PC-9 (cell line): Measurements from ENCODE around the gene MYBPC2. TPM values are rescaled to one million over a fixed set of nuclear protein-coding genes. Genes with fewer than 3 reads are reported as not detected.

Experiments
- BruUV-seq: library from RNA; stranded (reverse); fragments of 400-500 nt; replicated peaks from 2 replicates; lab custom pipeline; 2021; lab: Mats Ljungman, UMichigan
- CTCF ChIA-PET: fragments of 300-600 bp; sonication (Branson Sonifier 250); formaldehyde crosslinking; loops from one replicate; lab custom pipeline; 2022; ENCODE audit warnings: antibody characterized with exemption; lab: Charles Lee
- POLR2A ChIA-PET: fragments of 300-600 bp; sonication (Branson Sonifier 250); formaldehyde crosslinking; loops from one replicate; lab custom pipeline; 2022; ENCODE audit warnings: antibody characterized with exemption; ENCODE audit not compliant: unreplicated experiment; lab: Charles Lee
- DNase-seq, 2 experiments: peaks; one replicate each; pipeline versions ENCODE4 v3.0.0 to v3.0.0-alpha.2; 2015 to 2022; ENCODE audit warnings: mixed read lengths in 1 of 2
- H2AFZ ChIP-seq: fragments of 200-600 bp; sonication (generic); 2 replicates; pipeline ENCODE4 v1.8.1; 2017; ENCODE audit warnings: antibody characterized with exemption
- H3F3A ChIP-seq: fragments of 200-600 bp; sonication (generic); 2 replicates; pipeline ENCODE4 v1.8.1; 2017; ENCODE audit warnings: antibody characterized with exemption, mild to moderate bottlenecking, low read depth; ENCODE audit not compliant: insufficient read depth
- H3K27ac ChIP-seq: fragments of 200-600 bp; sonication (generic); 2 replicates; pipeline ENCODE4 v1.6.1; 2016; ENCODE audit warnings: mixed run types
- H3K27me3 ChIP-seq: fragments of 200-600 bp; sonication (generic); 2 replicates; pipeline ENCODE4 v1.6.1; 2016; ENCODE audit warnings: low read depth, mixed run types; ENCODE audit not compliant: insufficient read depth
- H3K36me3 ChIP-seq: fragments of 200-600 bp; sonication (generic); 2 replicates; pipeline ENCODE4 v1.6.1; 2016; ENCODE audit warnings: low read depth, mixed run types
- H3K4me1 ChIP-seq: fragments of 200-600 bp; sonication (generic); replicated peaks from 2 replicates; pipeline ENCODE4 v1.6.1; 2016; ENCODE audit warnings: mixed run types; ENCODE audit not compliant: insufficient read depth
- H3K4me2 ChIP-seq: fragments of 200-600 bp; sonication (generic); 2 replicates; pipeline ENCODE4 v1.6.1; 2017; ENCODE audit warnings: mixed run types
- H3K4me3 ChIP-seq: fragments of 200-600 bp; sonication (generic); 2 replicates; pipeline ENCODE4 v1.6.1; 2016; ENCODE audit warnings: mixed run types
- H3K79me2 ChIP-seq: fragments of 200-600 bp; sonication (generic); 2 replicates; pipeline ENCODE4 v1.6.1; 2017; ENCODE audit warnings: low read depth, mixed run types
- H3K9me2 ChIP-seq: fragments of 200-600 bp; sonication (generic); 2 replicates; pipeline ENCODE4 v1.8.1; 2017; ENCODE audit warnings: mild to moderate bottlenecking; ENCODE audit not compliant: insufficient read depth
- H3K9me3 ChIP-seq: fragments of 200-600 bp; sonication (generic); 2 replicates; pipeline ENCODE4 v1.8.1; 2016; ENCODE audit warnings: low read depth; ENCODE audit not compliant: insufficient read depth
- H4K20me1 ChIP-seq: fragments of 200-600 bp; sonication (generic); 2 replicates; pipeline ENCODE4 v1.8.1; 2017; ENCODE audit not compliant: insufficient read depth
- EZH2 ChIP-seq: fragments of 200-600 bp; sonication (generic); IDR thresholded peaks from 2 replicates; pipeline ENCODE4 v1.8.0; 2017; ENCODE audit warnings: antibody characterized with exemption, low read depth
- intact Hi-C: fragments of 100-400 bp; cut with micrococcal nuclease; formaldehyde crosslinking; loops from one replicate; pipeline ENCODE4 v1.10.0; 2022; ENCODE audit not compliant: unreplicated experiment
- total RNA-seq: library from RNA; stranded (reverse); gene quantifications from 2 replicates; pipeline ENCODE4 v1.2.3, GENCODE V29; 2021
- TF ChIP-seq, protein P1 (sequence below): fragments of 200-600 bp; sonication (generic); conservative IDR thresholded peaks from 2 replicates; pipeline ENCODE4 v1.6.1; 2017; ENCODE audit warnings: mixed run types, antibody characterized with exemption, mild to moderate bottlenecking, moderate library complexity

The MYBPC2 gene
- total RNA-seq, 1 experiment from 2014 or later, result not detected

DNA sequence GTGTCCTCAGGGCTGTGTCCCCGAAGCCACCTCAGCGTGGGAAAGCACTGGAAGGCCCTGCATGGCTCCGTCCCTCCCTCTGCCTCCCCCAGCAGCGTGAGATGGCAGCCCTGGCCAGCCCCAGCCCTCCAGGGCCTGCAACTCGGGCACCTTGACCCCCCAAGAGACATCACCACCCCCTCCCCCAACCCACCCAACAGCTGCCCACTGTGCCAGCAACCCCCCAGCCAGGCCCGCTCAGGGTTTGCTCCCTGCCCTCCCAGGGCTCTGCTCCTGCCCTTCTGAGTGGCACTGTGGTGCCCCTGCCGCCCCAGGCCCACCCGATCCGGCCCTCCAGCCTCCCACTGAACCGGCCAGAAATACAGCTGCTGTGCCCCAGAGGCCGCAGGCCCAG, 82.5 kb downstream of the MYBPC2 start:
- Histone ChIP-seq H3F3A (no peaks in the 10 kb centered on the region), H3K27ac (no peak overlapping the region), H3K4me3 (no peak overlapping the region), H3K79me2 (no peaks in the 10 kb centered on the region), H3K27me3 (no peaks in the 10 kb centered on the region), H3K9me2 (no peaks in the 10 kb centered on the region), H3K36me3 (no peaks in the 10 kb centered on the region), H2AFZ (no peak overlapping the region), H4K20me1 (no peaks in the 10 kb centered on the region), H3K4me1 (peaks cover 6% of the 10 kb centered on the region), H3K9me3 (no peaks in the 10 kb centered on the region; the same call in 1 of the 2 replicates), H3K4me2 (no peak overlapping the region)
- no peak for TF ChIP-seq EZH2
- TF ChIP-seq, protein P1, sequence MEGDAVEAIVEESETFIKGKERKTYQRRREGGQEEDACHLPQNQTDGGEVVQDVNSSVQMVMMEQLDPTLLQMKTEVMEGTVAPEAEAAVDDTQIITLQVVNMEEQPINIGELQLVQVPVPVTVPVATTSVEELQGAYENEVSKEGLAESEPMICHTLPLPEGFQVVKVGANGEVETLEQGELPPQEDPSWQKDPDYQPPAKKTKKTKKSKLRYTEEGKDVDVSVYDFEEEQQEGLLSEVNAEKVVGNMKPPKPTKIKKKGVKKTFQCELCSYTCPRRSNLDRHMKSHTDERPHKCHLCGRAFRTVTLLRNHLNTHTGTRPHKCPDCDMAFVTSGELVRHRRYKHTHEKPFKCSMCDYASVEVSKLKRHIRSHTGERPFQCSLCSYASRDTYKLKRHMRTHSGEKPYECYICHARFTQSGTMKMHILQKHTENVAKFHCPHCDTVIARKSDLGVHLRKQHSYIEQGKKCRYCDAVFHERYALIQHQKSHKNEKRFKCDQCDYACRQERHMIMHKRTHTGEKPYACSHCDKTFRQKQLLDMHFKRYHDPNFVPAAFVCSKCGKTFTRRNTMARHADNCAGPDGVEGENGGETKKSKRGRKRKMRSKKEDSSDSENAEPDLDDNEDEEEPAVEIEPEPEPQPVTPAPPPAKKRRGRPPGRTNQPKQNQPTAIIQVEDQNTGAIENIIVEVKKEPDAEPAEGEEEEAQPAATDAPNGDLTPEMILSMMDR, result no peak
- no peak for DNase-seq
- ChIA-PET CTCF (no interaction called here), POLR2A (no interaction called here)
- intact Hi-C loops, result no loop called here
- no TSS peak for BruUV-seq

Other genes with a start within 250 kb of the MYBPC2 start
- 115 and 169 TPM in 2 replicates for gene MYH14, start 229.3 kb upstream of the MYBPC2 start, total RNA-seq
- gene KCNC3, start 103.5 kb upstream of the MYBPC2 start, total RNA-seq, result 9.0 and 9.4 TPM in 2 replicates
- 1.7 and 1.8 TPM in 2 replicates for gene NAPSA, start 67.3 kb upstream of the MYBPC2 start, total RNA-seq
- gene NR1H2, start 56.4 kb upstream of the MYBPC2 start, total RNA-seq, result 77.5 and 81.7 TPM in 2 replicates
- gene POLD1, start 48.5 kb upstream of the MYBPC2 start, total RNA-seq, result 91.2 and 101 TPM in 2 replicates
- gene SPIB, start 14.0 kb upstream of the MYBPC2 start, total RNA-seq, result 0.83 TPM in 1 of 2 replicates, not detected in the other
- gene EMC10, start 43.6 kb downstream of the MYBPC2 start, total RNA-seq, result 118 and 121 TPM in 2 replicates
- 3.7 and 7.3 TPM in 2 replicates for gene GARIN5A, start 44.0 kb downstream of the MYBPC2 start, total RNA-seq
- gene JOSD2, start 78.3 kb downstream of the MYBPC2 start, total RNA-seq, result 44.3 and 56.0 TPM in 2 replicates
- not detected in 2 replicates for gene ASPDH, start 81.0 kb downstream of the MYBPC2 start, total RNA-seq
- not detected in 2 replicates for gene LRRC4B, start 135.5 kb downstream of the MYBPC2 start, total RNA-seq
- gene SYT3, start 207.0 kb downstream of the MYBPC2 start, total RNA-seq, result not detected in 2 replicates
- not detected in 2 replicates for gene C19orf81, start 216.6 kb downstream of the MYBPC2 start, total RNA-seq